ENCODE measurements around the gene LRPPRC.

DNA sequence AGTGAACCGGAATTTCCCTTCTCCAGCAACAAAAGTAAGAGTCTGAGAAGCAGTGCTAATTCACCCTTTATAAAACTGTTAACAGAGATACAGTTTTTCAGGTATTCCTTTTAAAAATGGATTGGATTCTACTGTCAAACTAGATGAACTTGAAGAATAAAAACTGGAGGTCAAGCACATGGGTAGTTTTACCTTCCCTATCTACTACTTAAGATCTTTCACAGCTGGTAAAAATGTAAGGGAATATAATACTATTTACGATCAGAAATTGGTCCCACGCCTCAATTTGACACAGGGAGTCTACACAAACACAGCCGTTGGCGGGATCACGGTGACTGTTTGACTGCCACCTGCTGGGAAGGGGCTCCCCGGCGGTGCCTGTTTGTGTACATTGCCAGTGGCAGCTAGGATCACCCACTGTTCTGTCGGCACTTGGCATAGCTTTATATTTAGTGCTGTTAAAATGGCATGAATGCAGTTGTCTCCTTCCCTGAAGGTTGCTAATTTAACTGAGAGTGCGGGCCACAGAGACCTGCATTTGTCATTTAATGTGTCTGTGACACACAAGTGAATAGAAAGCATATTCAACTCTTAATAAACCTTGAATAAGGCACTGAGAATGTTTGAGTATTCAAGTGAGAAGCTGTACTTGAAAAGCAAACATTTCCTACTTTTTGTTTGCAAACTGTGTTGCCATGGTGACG lies 97.5 kb downstream of the LRPPRC start:
- no peak for TF ChIP-seq TAF1 (IDR thresholded peaks at IDR 0.05; ENCODE audit: borderline replicate concordance, low read depth, low read length)
- no peak for TF ChIP-seq SUZ12 (IDR thresholded peaks at IDR 0.05; ENCODE audit: unreplicated experiment)
- TF ChIP-seq CBFB (IDR thresholded peaks at IDR 0.05; ENCODE audit: low read depth), result no peak
- TF ChIP-seq USF2 (IDR thresholded peaks at IDR 0.05; ENCODE audit: borderline replicate concordance, low read depth, low read length), result no peak
- no peak for TF ChIP-seq SIN3A (IDR thresholded peaks at IDR 0.05; ENCODE audit: low read depth, low read length)
- TF ChIP-seq MYC (IDR thresholded peaks at IDR 0.05; ENCODE audit: insufficient read depth, insufficient read length, insufficient replicate concordance, low read length, severe bottlenecking), result no peak
- no peak for TF ChIP-seq POLR2AphosphoS5 (IDR thresholded peaks at IDR 0.05; ENCODE audit: low read length)
- TF ChIP-seq, protein P1, sequence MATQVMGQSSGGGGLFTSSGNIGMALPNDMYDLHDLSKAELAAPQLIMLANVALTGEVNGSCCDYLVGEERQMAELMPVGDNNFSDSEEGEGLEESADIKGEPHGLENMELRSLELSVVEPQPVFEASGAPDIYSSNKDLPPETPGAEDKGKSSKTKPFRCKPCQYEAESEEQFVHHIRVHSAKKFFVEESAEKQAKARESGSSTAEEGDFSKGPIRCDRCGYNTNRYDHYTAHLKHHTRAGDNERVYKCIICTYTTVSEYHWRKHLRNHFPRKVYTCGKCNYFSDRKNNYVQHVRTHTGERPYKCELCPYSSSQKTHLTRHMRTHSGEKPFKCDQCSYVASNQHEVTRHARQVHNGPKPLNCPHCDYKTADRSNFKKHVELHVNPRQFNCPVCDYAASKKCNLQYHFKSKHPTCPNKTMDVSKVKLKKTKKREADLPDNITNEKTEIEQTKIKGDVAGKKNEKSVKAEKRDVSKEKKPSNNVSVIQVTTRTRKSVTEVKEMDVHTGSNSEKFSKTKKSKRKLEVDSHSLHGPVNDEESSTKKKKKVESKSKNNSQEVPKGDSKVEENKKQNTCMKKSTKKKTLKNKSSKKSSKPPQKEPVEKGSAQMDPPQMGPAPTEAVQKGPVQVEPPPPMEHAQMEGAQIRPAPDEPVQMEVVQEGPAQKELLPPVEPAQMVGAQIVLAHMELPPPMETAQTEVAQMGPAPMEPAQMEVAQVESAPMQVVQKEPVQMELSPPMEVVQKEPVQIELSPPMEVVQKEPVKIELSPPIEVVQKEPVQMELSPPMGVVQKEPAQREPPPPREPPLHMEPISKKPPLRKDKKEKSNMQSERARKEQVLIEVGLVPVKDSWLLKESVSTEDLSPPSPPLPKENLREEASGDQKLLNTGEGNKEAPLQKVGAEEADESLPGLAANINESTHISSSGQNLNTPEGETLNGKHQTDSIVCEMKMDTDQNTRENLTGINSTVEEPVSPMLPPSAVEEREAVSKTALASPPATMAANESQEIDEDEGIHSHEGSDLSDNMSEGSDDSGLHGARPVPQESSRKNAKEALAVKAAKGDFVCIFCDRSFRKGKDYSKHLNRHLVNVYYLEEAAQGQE (IDR thresholded peaks at IDR 0.05; ENCODE audit: low read depth, low read length), result no peak
- TF ChIP-seq YBX1 (IDR thresholded peaks at IDR 0.05), result no peak
